HPDE6-E6E7 (cell line): ENCODE measurements around the gene CENPU.
"Not testable (repeated sequence)": the region's sequence is repeated elsewhere in the genome, so short reads cannot be mapped to it uniquely, and the experiment has no call there.

Source experiments
- DNase-seq: peaks from one replicate; pipeline ENCODE4 v3.0.0; 2011; ENCODE audit warnings: missing footprints; ENCODE audit errors: extremely low spot score

CENPU gene

GRCh38 chr4:184733654-184734524 lies at the start of gene CENPU:
CENPU (minus strand) TSS chr4:184734096; CDS start chr4:184734062, 34 bp downstream.
- DNase-seq: peak; percentile 95

DNA sequence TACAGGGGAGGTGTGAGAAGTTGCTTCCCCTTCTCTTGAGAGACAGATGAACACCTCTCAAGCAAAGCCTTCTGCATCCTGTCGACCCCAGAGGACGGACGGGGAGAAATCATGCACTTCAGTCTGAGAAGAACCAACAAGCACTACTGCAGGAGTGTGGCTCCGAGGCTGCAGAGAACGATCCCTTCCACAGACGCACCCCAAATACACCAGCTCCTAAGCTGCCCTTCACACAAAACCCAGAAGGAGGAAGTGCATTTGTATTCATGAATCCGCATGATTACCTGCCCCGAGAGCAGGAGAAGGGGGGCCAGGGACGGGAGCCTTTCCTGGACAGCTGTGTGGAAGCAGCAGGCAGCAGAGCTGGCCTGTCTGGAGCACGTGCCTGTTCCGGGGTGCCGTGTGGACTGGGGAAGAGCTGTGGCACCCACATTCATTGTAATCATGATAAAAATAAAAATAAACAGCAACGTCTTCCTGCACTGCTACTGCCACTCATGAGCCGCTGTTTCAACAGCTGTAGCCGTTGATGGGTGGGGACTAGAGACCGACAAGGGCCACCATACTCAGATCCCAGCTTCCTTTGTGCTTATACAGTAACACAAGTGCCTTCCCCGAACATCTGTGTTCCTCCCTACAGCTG lies 49.0 kb upstream of the CENPU start:
- no peak for DNase-seq

GRCh38 chr4:184779160-184779559 lies 45.3 kb upstream of the CENPU start:
- DNase-seq: not testable (repeated sequence)

- DNase-seq: no peak
These were observed 44.4 kb upstream of the CENPU start for GRCh38 chr4:184778325-184778724.

GRCh38 chr4:184776821-184777220 lies 42.9 kb upstream of the CENPU start:
- no peak for DNase-seq

- no peak for DNase-seq
These were observed 42.1 kb upstream of the CENPU start for GRCh38 chr4:184775854-184776555.

GRCh38 chr4:184774152-184774551 lies 40.3 kb upstream of the CENPU start:
- DNase-seq: no peak

DNA sequence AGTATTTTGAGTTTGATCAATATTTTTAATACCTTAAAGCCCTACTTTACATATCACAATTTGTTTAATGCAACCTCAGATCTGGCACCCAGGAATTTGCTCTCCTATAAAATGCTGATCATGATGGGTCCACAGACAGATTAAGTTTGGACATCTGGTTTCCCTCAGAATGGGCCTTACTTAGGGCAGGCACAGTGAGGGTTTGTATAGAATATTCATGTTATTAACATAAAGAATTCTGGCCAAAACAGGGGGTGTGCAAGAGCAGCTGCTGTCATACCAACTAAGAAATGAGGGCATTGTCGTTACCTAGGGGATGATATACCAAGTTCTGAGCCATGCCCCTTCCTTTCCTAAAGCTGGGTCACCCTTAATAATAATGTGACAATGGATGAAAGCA lies 37.5 kb upstream of the CENPU start:
- DNase-seq: no peak

DNA sequence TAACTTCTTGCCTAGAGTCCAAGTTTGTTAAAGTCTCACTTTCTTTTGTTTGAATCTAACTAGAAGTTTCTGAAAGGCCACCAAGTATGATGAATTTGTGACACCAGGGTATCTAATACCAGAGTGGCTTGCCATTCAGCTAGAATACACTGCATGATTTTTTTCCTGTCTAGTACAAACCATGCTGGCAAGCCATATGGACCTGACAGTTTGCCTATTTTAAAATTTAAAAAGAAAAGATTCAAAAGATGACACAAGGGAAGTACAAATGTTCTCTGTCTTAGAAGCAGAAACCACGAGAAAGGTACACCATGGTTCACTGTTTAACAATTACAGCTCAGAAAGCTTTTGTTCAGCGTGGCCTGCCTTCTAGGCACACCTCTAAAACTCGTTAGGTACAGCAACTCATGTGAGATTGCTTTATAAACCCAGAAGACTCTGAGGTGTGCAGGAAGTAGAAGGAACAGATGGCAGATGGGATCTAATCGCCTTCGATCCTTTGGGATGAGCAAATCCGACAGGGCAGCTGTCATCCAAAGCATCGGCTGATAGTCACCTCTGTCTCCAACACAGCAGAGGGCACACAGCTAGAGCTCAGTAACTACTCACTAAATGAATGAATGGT lies 35.4 kb upstream of the CENPU start:
- DNase-seq: no peak

GRCh38 chr4:184768296-184768695 lies 34.4 kb upstream of the CENPU start:
- no peak for DNase-seq

DNA sequence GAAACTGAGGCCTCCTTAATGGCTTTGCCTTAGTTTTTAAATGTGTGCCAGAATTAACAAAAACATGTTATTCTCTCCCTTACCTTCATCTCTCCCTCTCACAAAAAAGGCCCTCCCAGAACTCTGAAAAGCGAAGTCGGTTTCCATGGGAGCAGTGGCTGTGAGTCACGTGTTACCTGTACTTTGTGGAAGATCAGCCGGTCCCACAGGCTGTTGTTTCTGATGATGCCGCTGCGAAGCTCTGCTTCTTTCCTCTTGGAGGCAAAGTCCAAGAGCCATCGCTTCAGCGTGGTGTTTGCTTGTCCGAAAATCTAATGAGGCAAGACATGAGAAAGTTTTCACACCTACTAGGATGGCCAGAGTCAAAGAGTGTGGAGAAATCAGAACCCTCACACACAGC lies 32.5 kb upstream of the CENPU start:
- no peak for DNase-seq

DNA sequence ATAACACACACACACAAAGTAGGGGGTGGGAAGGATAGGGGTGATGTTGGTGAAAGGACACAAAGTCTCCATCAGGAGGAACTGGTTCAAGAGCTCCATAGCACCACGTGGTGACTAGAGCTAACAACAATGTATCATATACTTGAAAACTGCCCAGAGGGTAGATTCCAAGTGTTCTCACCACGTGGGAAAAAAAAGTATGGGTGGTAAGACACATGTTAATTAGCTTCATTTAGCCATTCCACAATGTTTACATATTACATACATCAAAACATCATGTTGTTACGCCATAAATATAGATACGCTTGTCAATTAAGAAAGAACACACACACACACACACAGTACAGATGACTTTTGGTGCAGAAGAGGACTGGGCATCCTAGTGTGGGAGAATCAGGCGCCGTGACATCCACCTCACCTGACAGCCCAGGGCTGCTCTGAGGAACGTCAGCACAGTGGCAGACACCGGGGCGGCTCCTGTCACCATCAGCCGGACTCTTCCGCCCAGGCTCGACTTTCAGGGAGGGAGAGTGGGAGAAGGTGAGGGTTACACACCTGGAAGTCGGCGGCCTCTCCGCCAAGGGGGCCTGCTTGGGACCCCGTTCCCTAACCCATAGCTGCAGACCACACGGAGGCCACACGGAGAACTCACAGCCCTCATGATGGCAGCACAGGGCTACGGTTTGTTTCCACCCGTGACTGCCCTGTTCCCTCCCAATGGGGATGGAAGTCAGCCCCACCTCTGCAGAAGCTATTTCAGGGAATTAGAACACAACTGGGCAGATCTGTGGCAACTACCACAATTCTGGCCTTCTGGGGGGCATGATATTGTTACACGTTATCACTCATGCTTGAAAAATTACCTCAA lies 31.8 kb upstream of the CENPU start:
- DNase-seq: no peak

- DNase-seq: no peak
These were observed 30.7 kb upstream of the CENPU start for GRCh38 chr4:184764601-184765000.

- DNase-seq: no peak
These were observed 29.4 kb upstream of the CENPU start for GRCh38 chr4:184763150-184763780.

DNA sequence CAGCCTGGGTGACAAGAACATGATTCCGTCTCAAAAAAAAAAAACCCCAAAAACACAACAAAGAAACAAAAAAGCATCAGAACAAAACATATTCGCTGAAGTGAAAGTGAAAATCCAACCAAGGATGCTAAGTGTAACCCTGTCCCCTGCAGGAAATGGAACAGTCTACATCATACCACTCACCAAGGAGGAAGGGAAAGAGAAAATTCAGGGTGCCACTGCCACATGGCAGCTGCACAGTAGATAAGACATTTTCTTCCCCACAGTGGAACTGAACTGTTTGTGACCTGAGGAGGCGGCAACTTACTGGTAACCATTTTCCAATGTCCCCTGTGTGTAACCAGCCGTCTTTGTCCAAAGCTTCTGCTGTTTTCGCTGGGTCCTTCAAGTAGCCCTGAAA lies 28.2 kb upstream of the CENPU start:
- no peak for DNase-seq

GRCh38 chr4:184760681-184761080 lies 26.8 kb upstream of the CENPU start:
- no peak for DNase-seq

DNA sequence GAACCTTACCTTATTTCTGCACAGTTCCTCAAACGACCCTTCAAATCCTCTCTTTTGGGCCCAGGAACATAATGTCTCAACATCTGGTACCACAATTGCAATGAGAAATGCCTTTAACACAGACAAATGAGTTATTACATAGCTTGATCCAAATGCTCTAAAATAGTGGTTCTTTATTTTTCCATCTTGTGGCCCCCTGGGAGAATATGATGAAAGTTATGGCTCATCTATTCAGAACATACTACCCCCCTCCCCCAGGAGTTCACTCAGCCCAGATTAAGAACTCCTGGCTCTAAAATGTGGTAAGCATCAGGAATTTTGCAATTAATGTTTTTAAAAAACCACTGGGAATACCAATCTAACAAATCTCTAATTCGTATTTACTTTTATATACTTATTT lies 23.9 kb upstream of the CENPU start:
- DNase-seq: no peak

GRCh38 chr4:184756399-184756798 lies 22.5 kb upstream of the CENPU start:
- DNase-seq: no peak

- DNase-seq: peak; percentile 66
These were observed 21.4 kb upstream of the CENPU start for GRCh38 chr4:184755278-184755677.

DNA sequence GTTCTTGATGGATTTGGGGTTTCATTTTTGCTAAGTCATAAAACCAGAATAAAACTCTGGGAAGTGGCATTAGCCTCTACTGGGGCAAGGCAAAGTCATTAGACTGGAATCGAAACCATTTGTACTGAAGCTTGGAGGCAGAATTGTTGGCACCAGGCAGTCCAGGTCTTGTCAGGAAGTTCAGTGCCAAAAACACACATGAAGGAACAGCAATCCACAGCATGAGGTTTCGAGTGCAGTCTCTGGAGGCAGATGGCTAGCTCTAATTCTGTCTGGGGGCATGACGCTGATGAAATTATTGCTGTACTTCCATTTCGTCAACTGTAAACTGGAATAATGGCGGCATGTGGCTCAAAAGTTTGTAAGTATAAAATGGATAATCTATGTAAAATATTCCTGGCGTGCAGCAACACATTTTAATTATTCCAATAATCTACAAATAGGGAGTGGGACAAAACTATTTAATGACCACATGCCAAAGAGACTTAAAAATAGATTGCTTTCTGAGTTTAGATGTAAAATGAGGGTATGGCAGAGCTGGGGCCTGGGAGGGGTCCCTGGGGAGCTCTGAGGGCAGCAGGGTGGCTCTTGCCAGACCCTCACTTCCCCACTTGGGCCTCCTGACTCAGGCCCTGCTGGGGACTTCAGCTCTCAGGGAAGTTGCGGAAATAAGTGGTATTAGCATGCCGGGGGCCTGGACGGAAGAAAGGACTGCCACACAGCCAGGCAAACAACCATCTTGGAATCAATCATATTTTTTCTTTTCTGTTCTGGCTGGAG lies 18.8 kb upstream of the CENPU start:
- DNase-seq: no peak
